ENCODE measurements around the gene WDR90.
A peak's percentile ranks its signal among the peaks of the same experiment; 100 is the strongest.

WDR90 gene

DNA sequence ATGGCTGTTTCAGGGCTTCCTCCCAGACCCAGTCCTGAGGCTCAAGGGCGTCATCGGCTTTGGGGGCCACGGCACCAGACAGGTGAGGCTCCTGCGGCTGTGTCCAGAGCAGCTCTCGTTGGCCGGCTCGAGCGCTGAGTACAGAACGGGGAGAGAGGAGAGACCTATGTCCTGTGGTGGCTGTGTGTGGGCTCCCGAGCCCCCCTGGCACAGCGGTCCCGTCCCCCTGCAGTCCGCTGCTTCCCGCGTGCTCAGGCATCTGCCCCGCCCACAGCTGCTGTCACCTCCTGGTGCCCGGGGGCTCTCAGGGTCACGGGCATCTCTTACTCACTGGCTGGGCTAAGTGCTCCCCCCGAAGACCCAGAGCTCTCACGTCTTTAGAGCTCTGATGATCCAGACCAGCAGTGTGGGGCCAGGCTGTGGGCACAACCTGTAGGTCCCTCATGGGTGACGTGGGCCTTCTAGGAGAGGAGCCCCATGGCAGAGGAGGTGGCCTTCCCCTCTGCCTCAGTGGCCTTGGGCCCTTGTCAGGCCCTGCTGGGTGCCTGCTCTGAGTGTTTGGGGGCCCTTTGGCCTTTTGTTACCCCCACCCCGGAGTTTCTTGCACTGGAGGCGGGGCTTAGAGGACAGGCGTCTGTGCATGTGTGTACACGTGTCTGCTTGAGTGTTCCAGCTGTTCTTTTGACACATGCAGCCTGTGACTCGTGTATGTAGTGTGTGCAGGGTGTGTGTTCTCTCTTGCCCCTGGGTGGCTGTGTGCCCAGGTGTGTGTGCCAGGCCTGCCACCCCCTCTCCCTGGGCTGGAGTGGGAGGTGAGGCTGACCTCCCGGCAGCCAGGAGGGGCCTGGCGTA is 3.5 kb downstream of the WDR90 start:
- DNase-seq: no peak
- in situ Hi-C loops (cut with MboI; ENCODE audit: low pct_unique_long_range_greater_than_20kb, low sequenced_read_pairs): no loop called here

DNA sequence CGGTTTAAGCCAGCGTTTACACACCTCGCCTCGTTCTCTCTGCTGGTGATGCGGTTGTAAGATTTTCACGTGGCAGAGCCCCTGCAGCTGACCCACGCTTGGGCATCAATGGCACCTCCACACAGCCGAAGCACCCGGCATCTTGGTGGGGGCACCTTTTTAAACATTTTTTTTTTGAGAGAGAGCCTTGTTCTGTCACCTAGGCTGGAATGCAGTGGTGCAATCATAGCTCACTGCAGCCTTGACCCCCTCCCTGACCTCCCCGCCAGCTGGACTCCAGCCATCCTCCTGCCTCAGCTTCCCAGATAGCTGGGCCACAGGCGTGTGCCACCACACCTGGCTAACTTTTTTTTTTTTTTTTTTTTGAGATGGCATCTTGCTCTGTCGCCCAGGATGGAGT is 4.9 kb downstream of the WDR90 start:
- no peak for DNase-seq
- in situ Hi-C loops (cut with MboI; ENCODE audit: low pct_unique_long_range_greater_than_20kb, low sequenced_read_pairs): no loop called here

DNA sequence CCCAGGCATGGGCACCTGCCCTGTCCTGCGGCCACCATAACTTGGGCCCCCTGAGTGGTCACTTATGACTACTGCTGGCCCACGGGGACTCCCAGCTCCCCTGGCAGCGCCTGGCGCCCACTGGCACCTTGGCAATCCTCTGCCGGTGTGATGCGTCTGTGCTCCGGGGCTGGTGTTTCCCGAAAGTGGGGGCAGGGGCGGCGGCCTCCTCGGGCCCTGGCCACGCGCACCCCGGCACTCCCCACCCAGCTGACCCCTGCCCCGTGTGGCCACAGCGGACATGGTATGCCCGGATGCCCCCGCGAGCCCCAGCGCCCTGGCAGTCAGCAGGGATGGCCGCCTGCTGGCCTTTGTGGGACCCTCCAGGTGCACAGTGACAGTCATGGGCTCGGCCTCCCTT is 8.3 kb downstream of the WDR90 start:
- in situ Hi-C loops (cut with MboI; ENCODE audit: low pct_unique_long_range_greater_than_20kb, low sequenced_read_pairs): no loop called here
- no peak for DNase-seq

GRCh38 chr16:658679-659571 is 9.8 kb downstream of the WDR90 start:
- no peak for DNase-seq
- in situ Hi-C loops (cut with MboI; ENCODE audit: low pct_unique_long_range_greater_than_20kb, low sequenced_read_pairs): no loop called here

DNA sequence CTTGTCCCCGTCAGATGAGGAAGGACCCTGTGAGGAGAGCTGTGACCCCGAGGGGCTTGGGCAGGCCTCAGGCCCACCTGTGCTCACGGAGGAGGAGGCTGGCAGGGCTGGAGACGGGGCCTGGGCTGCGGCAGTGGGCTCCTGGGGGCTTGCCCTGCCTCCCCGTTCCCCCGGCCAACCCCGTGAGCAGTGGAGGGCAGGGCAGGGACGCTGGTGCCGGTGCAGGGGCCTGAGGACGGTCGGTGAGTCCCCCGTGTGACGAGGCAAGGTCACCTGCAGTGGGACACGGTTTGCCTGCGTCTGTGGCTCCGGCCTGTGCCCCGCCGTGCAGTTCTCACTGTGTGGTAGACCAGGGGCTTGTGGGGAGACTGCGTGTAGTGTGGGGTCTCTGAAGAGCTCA is 10.5 kb downstream of the WDR90 start:
- in situ Hi-C loops (cut with MboI; ENCODE audit: low pct_unique_long_range_greater_than_20kb, low sequenced_read_pairs): no loop called here
- DNase-seq: no peak

DNA sequence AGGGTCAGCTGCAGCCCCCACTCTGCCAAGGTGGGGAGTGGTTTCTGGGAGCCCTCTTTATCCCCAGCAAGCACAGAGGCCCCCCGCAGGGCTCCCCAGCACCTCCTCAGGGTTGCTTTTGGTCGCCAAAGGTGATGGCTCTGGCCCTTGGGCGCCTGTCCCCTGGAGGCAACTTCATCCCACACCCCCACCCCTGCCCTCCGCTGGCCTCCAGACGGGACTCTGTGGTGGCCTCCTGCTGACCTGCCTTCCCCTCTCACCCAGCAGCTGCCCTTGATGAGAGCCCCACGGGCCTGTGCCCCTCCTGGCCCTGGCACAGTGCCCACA is 10.9 kb downstream of the WDR90 start:
- DNase-seq: no peak
- in situ Hi-C loops (cut with MboI; ENCODE audit: low pct_unique_long_range_greater_than_20kb, low sequenced_read_pairs): no loop called here

GRCh38 chr16:660459-661183 is 11.5 kb downstream of the WDR90 start:
- in situ Hi-C loops (cut with MboI; ENCODE audit: low pct_unique_long_range_greater_than_20kb, low sequenced_read_pairs): no loop called here
- no peak for DNase-seq

GRCh38 chr16:661184-661821 is 12.1 kb downstream of the WDR90 start:
- DNase-seq: no peak
- in situ Hi-C loops (cut with MboI; ENCODE audit: low pct_unique_long_range_greater_than_20kb, low sequenced_read_pairs): no loop called here

GRCh38 chr16:662095-662494 is 12.9 kb downstream of the WDR90 start:
- DNase-seq: no peak
- in situ Hi-C loops (cut with MboI; ENCODE audit: low pct_unique_long_range_greater_than_20kb, low sequenced_read_pairs): no loop called here

DNA sequence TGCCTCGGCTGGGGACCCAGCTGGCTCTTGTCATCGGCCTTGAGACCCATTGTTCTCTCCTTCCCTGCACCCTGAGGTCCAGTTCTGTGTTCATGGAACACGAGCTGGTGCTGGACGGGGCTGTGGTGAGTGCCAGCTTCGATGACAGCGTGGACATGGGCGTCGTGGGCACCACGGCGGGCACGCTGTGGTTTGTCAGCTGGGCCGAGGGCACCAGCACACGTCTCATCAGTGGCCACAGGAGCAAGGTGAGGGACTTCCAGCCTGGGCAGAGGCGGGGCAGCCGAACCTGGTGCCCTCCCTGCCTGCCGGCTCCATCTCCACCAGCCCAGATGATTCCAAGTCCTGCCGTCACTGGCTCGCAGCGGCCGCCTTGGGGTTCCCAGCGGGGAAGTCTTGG is 13.4 kb downstream of the WDR90 start:
- DNase-seq: no peak
- in situ Hi-C loops (cut with MboI; ENCODE audit: low pct_unique_long_range_greater_than_20kb, low sequenced_read_pairs): no loop called here

GRCh38 chr16:666572-666971 is 17.4 kb downstream of the WDR90 start:
- in situ Hi-C loops (cut with MboI; ENCODE audit: low pct_unique_long_range_greater_than_20kb, low sequenced_read_pairs): no loop called here
- no peak for DNase-seq

GRCh38 chr16:667113-667779 is 18.1 kb downstream of the WDR90 start:
- no peak for DNase-seq
- in situ Hi-C loops (cut with MboI; ENCODE audit: low pct_unique_long_range_greater_than_20kb, low sequenced_read_pairs): no loop called here

GRCh38 chr16:667780-668518 is 18.8 kb downstream of the WDR90 start, which contains the start of gene RHOT2:
Gene RHOT2 (plus strand): TSS chr16:668132. CDS start chr16:668200, 68 bp downstream.
- in situ Hi-C loops (cut with MboI; ENCODE audit: low pct_unique_long_range_greater_than_20kb, low sequenced_read_pairs): no loop called here

DNA sequence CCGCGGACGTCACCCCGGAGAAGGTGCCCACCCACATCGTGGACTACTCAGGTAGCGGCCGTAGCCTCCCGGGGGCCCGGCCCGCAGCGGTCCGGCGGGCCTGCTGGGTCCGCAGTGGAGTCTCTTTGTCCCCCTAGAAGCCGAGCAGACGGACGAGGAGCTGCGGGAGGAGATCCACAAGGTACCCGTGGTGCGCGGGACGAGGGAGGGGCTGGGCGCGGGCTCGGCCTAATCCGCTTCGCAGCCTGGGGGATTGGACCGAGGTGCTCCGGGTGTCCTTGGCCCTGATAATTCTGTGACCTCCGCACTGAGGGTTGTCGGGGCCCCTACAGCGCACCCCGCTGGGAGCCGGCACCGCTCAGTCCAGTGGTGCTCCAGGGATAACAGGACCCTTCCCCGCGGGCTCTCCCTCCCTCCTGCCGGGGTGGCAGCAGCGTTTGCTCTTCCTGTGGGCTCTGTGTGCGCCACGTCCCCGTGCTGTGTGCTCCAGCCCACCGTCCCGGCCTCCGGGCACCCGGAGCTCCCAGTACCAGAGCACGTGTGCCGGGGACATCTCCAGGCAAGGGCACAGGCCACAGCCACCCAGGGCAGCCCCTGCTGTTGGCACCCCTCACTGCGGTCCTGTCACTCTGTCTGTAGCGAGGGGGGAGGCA is 19.5 kb downstream of the WDR90 start:
- DNase-seq: no peak
- in situ Hi-C loops (cut with MboI; ENCODE audit: low pct_unique_long_range_greater_than_20kb, low sequenced_read_pairs): no loop called here

More at GRCh38 chr16:667780-668518, 18.8 kb downstream of the WDR90 start, which contains the start of gene RHOT2:
- DNase-seq: peak; percentile 87

GRCh38 chr16:669666-670065 is 20.5 kb downstream of the WDR90 start:
- DNase-seq: no peak
- in situ Hi-C loops (cut with MboI; ENCODE audit: low pct_unique_long_range_greater_than_20kb, low sequenced_read_pairs): no loop called here

- no peak for DNase-seq
- in situ Hi-C loops (cut with MboI; ENCODE audit: low pct_unique_long_range_greater_than_20kb, low sequenced_read_pairs): no loop called here
Measured at GRCh38 chr16:670485-671352, 21.6 kb downstream of the WDR90 start.

Data from KBM-7 (cell line).